HG03521 (cell line): ENCODE results near the gene SKOR2.

ENCODE experiments used
- ATAC-seq: cut with Tn5 transposase; IDR thresholded peaks from one replicate; pipeline ENCODE4 v1.9.1; 2021; ENCODE audit warnings: mild to moderate bottlenecking, moderate library complexity; ENCODE audit not compliant: unreplicated experiment

SKOR2 gene

GRCh38 chr18:47260120-47260923, 8.9 kb upstream of the SKOR2 start:
- ATAC-seq = no peak

GRCh38 chr18:47254341-47254939, 3.0 kb upstream of the SKOR2 start:
- no peak for ATAC-seq

- ATAC-seq = no peak
These were observed 1.7 kb upstream of the SKOR2 start for GRCh38 chr18:47253101-47253654.

- no peak for ATAC-seq
These were observed 941 bp downstream of the SKOR2 start for GRCh38 chr18:47250391-47251046.

GRCh38 chr18:47249314-47249981, 2.0 kb downstream of the SKOR2 start:
- ATAC-seq = no peak

GRCh38 chr18:47248604-47249313, 2.7 kb downstream of the SKOR2 start:
- no peak for ATAC-seq

- ATAC-seq = no peak
These were observed 3.3 kb downstream of the SKOR2 start for GRCh38 chr18:47248115-47248603.

- no peak for ATAC-seq
These were observed 3.9 kb downstream of the SKOR2 start for GRCh38 chr18:47247416-47248114.

- no peak for ATAC-seq
These were observed 4.4 kb downstream of the SKOR2 start for GRCh38 chr18:47247036-47247415.

GRCh38 chr18:47246027-47246971, 5.2 kb downstream of the SKOR2 start:
- ATAC-seq = no peak

- no peak for ATAC-seq
These were observed 7.4 kb downstream of the SKOR2 start for GRCh38 chr18:47244086-47244485.

- ATAC-seq = no peak
These were observed 16.4 kb downstream of the SKOR2 start for GRCh38 chr18:47235096-47235495.

GRCh38 chr18:47226660-47227059, 24.8 kb downstream of the SKOR2 start:
- ATAC-seq = no peak

- no peak for ATAC-seq
These were observed 35.8 kb downstream of the SKOR2 start for GRCh38 chr18:47215554-47216138.

- ATAC-seq = no peak
These were observed 42.3 kb downstream of the SKOR2 start for GRCh38 chr18:47209171-47209570.

GRCh38 chr18:47206945-47207637, 44.4 kb downstream of the SKOR2 start:
- ATAC-seq = no peak

- no peak for ATAC-seq
These were observed 46.4 kb downstream of the SKOR2 start for GRCh38 chr18:47204908-47205522.
